HG02852 (cell line): ENCODE results near the gene CCDC181.
"Not testable (repeated sequence)": the region's sequence is repeated elsewhere in the genome, so short reads cannot be mapped to it uniquely, and the experiment has no call there.

Source experiments
- ATAC-seq: cut with Tn5 transposase; IDR thresholded peaks from one replicate; pipeline ENCODE4 v1.9.1; 2021; ENCODE audit warnings: mild to moderate bottlenecking, moderate library complexity; ENCODE audit not compliant: unreplicated experiment

Gene CCDC181

GRCh38 chr1:169427081-169427641 is at the start of gene CCDC181:
TSS of gene CCDC181 (minus strand) at chr1:169427474. CDS start at chr1:169424927, 2,547 bp downstream.
- ATAC-seq = peak; percentile 79

GRCh38 chr1:169475806-169476387 is 48.6 kb upstream of the CCDC181 start:
- ATAC-seq = no peak

GRCh38 chr1:169474302-169474995 is 47.2 kb upstream of the CCDC181 start:
- no peak for ATAC-seq

GRCh38 chr1:169473347-169473746 is 46.1 kb upstream of the CCDC181 start:
- no peak for ATAC-seq

- no peak for ATAC-seq
Measured at GRCh38 chr1:169472738-169473137, 45.5 kb upstream of the CCDC181 start.

GRCh38 chr1:169468982-169469381 is 41.7 kb upstream of the CCDC181 start:
- no peak for ATAC-seq

GRCh38 chr1:169466259-169467230 is 39.3 kb upstream of the CCDC181 start:
- no peak for ATAC-seq

GRCh38 chr1:169465281-169465680 is 38.0 kb upstream of the CCDC181 start:
- no peak for ATAC-seq

- no peak for ATAC-seq
Measured at GRCh38 chr1:169462385-169462784, 35.1 kb upstream of the CCDC181 start.

- ATAC-seq = no peak
Measured at GRCh38 chr1:169461390-169462000, 34.2 kb upstream of the CCDC181 start.

- no peak for ATAC-seq
Measured at GRCh38 chr1:169460191-169460833, 33.0 kb upstream of the CCDC181 start.

GRCh38 chr1:169457443-169457842 is 30.2 kb upstream of the CCDC181 start:
- ATAC-seq = no peak

- ATAC-seq = no peak
Measured at GRCh38 chr1:169456029-169456428, 28.8 kb upstream of the CCDC181 start.

GRCh38 chr1:169452921-169453320 is 25.6 kb upstream of the CCDC181 start:
- ATAC-seq = no peak

GRCh38 chr1:169451218-169451824 is 24.0 kb upstream of the CCDC181 start:
- ATAC-seq = no peak

GRCh38 chr1:169443923-169444322 is 16.6 kb upstream of the CCDC181 start:
- no peak for ATAC-seq

GRCh38 chr1:169426174-169426705 is 1.0 kb downstream of the CCDC181 start:
- ATAC-seq = no peak

GRCh38 chr1:169421309-169421708 is 6.0 kb downstream of the CCDC181 start:
- ATAC-seq = no peak

GRCh38 chr1:169414952-169415351 is 12.3 kb downstream of the CCDC181 start:
- no peak for ATAC-seq

GRCh38 chr1:169408340-169408739 is 18.9 kb downstream of the CCDC181 start:
- not testable (repeated sequence) for ATAC-seq
